ENCODE results near the gene RBFOX1. TPM values are rescaled to one million over a fixed set of nuclear protein-coding genes. Genes with fewer than 3 reads are reported as not detected.

RBFOX1 gene
- total RNA-seq, 2 donors from 2014 or later: 30.4 to 33.0 TPM

DNA sequence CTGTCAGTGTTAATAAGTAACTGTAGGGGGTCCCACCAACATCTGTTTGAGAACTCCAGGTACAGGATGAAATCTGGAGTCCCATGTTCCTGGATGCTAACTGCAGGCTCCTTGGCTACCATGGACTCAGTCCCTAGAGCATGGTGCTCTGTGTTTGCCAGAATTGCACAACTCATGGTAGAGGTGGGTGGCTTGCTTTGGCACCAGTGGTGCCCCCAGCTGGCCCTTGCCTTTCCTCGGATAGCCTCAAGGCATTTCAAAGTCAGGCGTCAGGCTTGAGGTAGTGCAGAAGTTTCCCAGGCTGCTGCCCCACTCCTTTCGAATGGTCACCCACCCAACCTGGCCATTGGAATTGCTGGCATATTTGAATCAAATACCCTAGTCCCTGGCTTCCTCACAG, 179.9 kb downstream of the RBFOX1 start:
- no peak overlapping the region for H3K4me3 ChIP-seq
- DNase-seq (ENCODE audit: low spot score): no peak
- no peak for TF ChIP-seq CTCF (IDR thresholded peaks at IDR 0.05)
- no peak overlapping the region for H3K27ac ChIP-seq
- H3K4me1 ChIP-seq: no peaks in the 10 kb centered on the region
- no peaks in the 10 kb centered on the region for H3K27me3 ChIP-seq
- no peaks in the 10 kb centered on the region for H3K9me3 ChIP-seq
- no peaks in the 10 kb centered on the region for H3K36me3 ChIP-seq

GRCh38 chr16:7513429-7513828, 180.8 kb downstream of the RBFOX1 start:
- no peak for DNase-seq (ENCODE audit: low spot score)
- no peak for TF ChIP-seq CTCF (IDR thresholded peaks at IDR 0.05)
- H3K4me3 ChIP-seq: no peak overlapping the region
- H3K9me3 ChIP-seq: no peaks in the 10 kb centered on the region
- no peaks in the 10 kb centered on the region for H3K36me3 ChIP-seq
- no peaks in the 10 kb centered on the region for H3K27me3 ChIP-seq
- no peak overlapping the region for H3K27ac ChIP-seq
- no peaks in the 10 kb centered on the region for H3K4me1 ChIP-seq

DNA sequence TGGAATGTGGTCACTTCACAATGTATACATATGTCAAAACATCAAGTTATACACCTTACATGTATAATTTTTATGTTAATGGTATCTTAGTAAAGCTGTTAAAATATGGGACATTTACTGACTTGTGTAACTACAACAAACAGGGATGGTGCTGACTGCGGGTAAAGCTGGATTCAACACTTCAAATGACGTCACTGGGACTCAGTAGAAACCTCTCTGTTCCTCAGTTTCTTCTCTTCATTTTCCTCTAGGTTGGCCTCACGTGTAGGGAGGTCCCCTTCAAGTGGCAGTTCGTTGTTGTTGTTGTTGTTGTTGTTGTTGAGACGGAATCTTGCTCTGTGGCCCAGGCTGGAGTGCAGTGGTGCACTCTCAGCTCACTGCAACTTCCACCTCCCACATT, 182.9 kb downstream of the RBFOX1 start:
- H3K27ac ChIP-seq: no peak overlapping the region
- no peak overlapping the region for H3K4me3 ChIP-seq
- H3K27me3 ChIP-seq: no peaks in the 10 kb centered on the region
- no peak for TF ChIP-seq CTCF (IDR thresholded peaks at IDR 0.05)
- no peaks in the 10 kb centered on the region for H3K36me3 ChIP-seq
- no peaks in the 10 kb centered on the region for H3K4me1 ChIP-seq
- no peak for DNase-seq (ENCODE audit: low spot score)
- no peaks in the 10 kb centered on the region for H3K9me3 ChIP-seq

GRCh38 chr16:7517496-7517895, 184.9 kb downstream of the RBFOX1 start:
- no peaks in the 10 kb centered on the region for H3K27me3 ChIP-seq
- no peaks in the 10 kb centered on the region for H3K9me3 ChIP-seq
- no peak overlapping the region for H3K27ac ChIP-seq
- DNase-seq (ENCODE audit: low spot score): no peak
- H3K4me3 ChIP-seq: no peak overlapping the region
- no peaks in the 10 kb centered on the region for H3K4me1 ChIP-seq
- no peaks in the 10 kb centered on the region for H3K36me3 ChIP-seq
- no peak for TF ChIP-seq CTCF (IDR thresholded peaks at IDR 0.05)

DNA sequence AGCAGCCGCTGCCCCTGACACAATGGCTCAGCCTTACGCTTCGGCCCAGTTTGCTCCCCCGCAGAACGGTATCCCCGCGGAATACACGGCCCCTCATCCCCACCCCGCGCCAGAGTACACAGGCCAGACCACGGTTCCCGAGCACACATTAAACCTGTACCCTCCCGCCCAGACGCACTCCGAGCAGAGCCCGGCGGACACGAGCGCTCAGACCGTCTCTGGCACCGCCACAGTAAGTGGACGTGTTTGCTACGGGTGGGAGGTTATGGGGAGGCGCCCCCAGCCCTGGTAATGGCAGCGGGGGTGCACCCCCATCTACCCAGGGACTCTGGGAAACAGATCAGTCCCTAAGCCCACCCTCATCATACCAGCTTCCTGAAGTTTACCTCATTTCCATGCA, 185.5 kb downstream of the RBFOX1 start:
- H3K36me3 ChIP-seq: no peaks in the 10 kb centered on the region
- H3K4me3 ChIP-seq: no peak overlapping the region
- H3K4me1 ChIP-seq: no peaks in the 10 kb centered on the region
- H3K27me3 ChIP-seq: no peaks in the 10 kb centered on the region
- TF ChIP-seq CTCF (IDR thresholded peaks at IDR 0.05): no peak
- H3K27ac ChIP-seq: no peak overlapping the region
- no peaks in the 10 kb centered on the region for H3K9me3 ChIP-seq
- no peak for DNase-seq (ENCODE audit: low spot score)

DNA sequence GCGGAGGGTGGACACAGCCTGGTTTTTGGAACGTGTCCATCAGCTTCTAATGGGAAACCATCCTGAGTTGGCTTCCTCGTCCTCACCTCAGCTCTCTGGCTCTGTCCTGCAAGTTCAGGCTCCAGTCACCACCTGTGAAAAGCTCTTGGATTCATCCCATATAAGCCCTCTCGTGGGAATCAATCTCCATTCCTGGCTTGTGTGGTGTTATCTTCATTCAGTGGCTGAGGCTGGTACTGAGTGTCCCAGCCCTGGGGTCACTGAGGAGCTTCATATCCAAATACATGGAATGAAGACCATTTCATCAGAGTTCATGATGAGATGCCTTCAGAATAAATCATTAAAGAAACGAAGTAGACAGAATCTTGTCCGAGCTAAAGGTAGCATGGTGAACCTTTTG, 189.2 kb downstream of the RBFOX1 start:
- no peaks in the 10 kb centered on the region for H3K4me1 ChIP-seq
- no peaks in the 10 kb centered on the region for H3K9me3 ChIP-seq
- no peak overlapping the region for H3K27ac ChIP-seq
- H3K4me3 ChIP-seq: no peak overlapping the region
- no peak for DNase-seq (ENCODE audit: low spot score)
- TF ChIP-seq CTCF (IDR thresholded peaks at IDR 0.05): no peak
- H3K36me3 ChIP-seq: no peaks in the 10 kb centered on the region
- H3K27me3 ChIP-seq: no peaks in the 10 kb centered on the region

Data from right atrium auricular region (tissue), 2 donors.